Kidney glomerular epithelial cell (primary cell): ENCODE data around the gene CES5A.
"Not testable (repeated sequence)": the region's sequence is repeated elsewhere in the genome, so short reads cannot be mapped to it uniquely, and the experiment has no call there.

ENCODE experiments used
- DNase-seq: peaks from one replicate; lab custom pipeline; 2025; lab: John Stamatoyannopoulos, UW

The CES5A gene

GRCh38 chr16:55828680-55829079 is 46.5 kb downstream of the CES5A start:
- DNase-seq = no peak

- DNase-seq = no peak
Measured at GRCh38 chr16:55825115-55825728, 50.0 kb downstream of the CES5A start.

- DNase-seq = no peak
Measured at GRCh38 chr16:55824473-55825000, 50.6 kb downstream of the CES5A start.

- DNase-seq = no peak
Measured at GRCh38 chr16:55822280-55822810, 52.8 kb downstream of the CES5A start.

GRCh38 chr16:55821210-55821609 is 54.0 kb downstream of the CES5A start:
- DNase-seq = no peak

GRCh38 chr16:55820615-55821014 is 54.6 kb downstream of the CES5A start:
- no peak for DNase-seq

- DNase-seq = no peak
Measured at GRCh38 chr16:55817236-55817912, 57.8 kb downstream of the CES5A start.

GRCh38 chr16:55816222-55816621 is 59.0 kb downstream of the CES5A start:
- DNase-seq = not testable (repeated sequence)

GRCh38 chr16:55815320-55815719 is 59.9 kb downstream of the CES5A start:
- DNase-seq = no peak

- not testable (repeated sequence) for DNase-seq
Measured at GRCh38 chr16:55814174-55814573, 61.0 kb downstream of the CES5A start.

GRCh38 chr16:55813730-55814129 is 61.4 kb downstream of the CES5A start:
- not testable (repeated sequence) for DNase-seq

GRCh38 chr16:55812951-55813350 is 62.2 kb downstream of the CES5A start:
- no peak for DNase-seq

- DNase-seq = no peak
Measured at GRCh38 chr16:55811811-55812210, 63.4 kb downstream of the CES5A start.

GRCh38 chr16:55810451-55810961 is 64.7 kb downstream of the CES5A start:
- DNase-seq = no peak

GRCh38 chr16:55809851-55810250 is 65.3 kb downstream of the CES5A start:
- DNase-seq = no peak

GRCh38 chr16:55809386-55809785 is 65.8 kb downstream of the CES5A start:
- DNase-seq = no peak

GRCh38 chr16:55808286-55808685 is 66.9 kb downstream of the CES5A start:
- DNase-seq = not testable (repeated sequence)

- DNase-seq = not testable (repeated sequence)
Measured at GRCh38 chr16:55805104-55805503, 70.1 kb downstream of the CES5A start.

GRCh38 chr16:55803681-55804080 is 71.5 kb downstream of the CES5A start:
- DNase-seq = not testable (repeated sequence)
